Hepatocyte (in vitro differentiated cells): ENCODE data around the gene IFNA4.

ENCODE experiments used
- CTCF ChIP-seq: fragments of 200-600 bp; sonication (generic); IDR thresholded peaks from 2 replicates; pipeline ENCODE4 v1.5.1; 2016; ENCODE audit warnings: antibody characterized with exemption, mild to moderate bottlenecking; ENCODE audit not compliant: poor library complexity
- EZH2 ChIP-seq: fragments of 200-600 bp; sonication (generic); IDR thresholded peaks from 2 replicates; pipeline ENCODE4 v1.6.1; 2016; ENCODE audit warnings: antibody characterized with exemption, mild to moderate bottlenecking, borderline replicate concordance

GRCh38 chr9:21171351-21171750, 16.0 kb downstream of the IFNA4 start:
- TF ChIP-seq CTCF (no peak), EZH2 (no peak)
